Stimulated activated CD4-positive, alpha-beta T cell treated with anti-CD3 and anti-CD28 coated beads, Interleukin-15, amount 100 ng/mL, for 48 hours (primary cell): ENCODE measurements around the gene NONO.
A peak's percentile ranks its signal among the peaks of the same experiment; 100 is the strongest.
"Not testable (repeated sequence)": the region's sequence is repeated elsewhere in the genome, so short reads cannot be mapped to it uniquely, and the experiment has no call there.

ENCODE experiments used
- DNase-seq, 2 donors: peaks; one replicate each; pipeline ENCODE4 v3.0.0-alpha.2; 2020; ENCODE audit warnings: low read depth in 2 of 2

NONO gene

GRCh38 chrX:71283403-71284143 is at the start of gene NONO:
NONO (plus strand) TSS chrX:71283635; CDS start chrX:71290638, 7,003 bp downstream.
- peak; percentile 81 to 83 for DNase-seq

GRCh38 chrX:71235482-71235881 is 48.0 kb upstream of the NONO start:
- DNase-seq = no peak

- no peak for DNase-seq
Observed at GRCh38 chrX:71236836-71237235, 46.6 kb upstream of the NONO start.

- DNase-seq = no peak
Observed at GRCh38 chrX:71239781-71240180, 43.7 kb upstream of the NONO start.

GRCh38 chrX:71241301-71241700 is 42.1 kb upstream of the NONO start:
- DNase-seq = no peak

- no peak for DNase-seq
Observed at GRCh38 chrX:71244359-71245128, 38.9 kb upstream of the NONO start.

GRCh38 chrX:71245159-71245558 is 38.3 kb upstream of the NONO start:
- no peak for DNase-seq

- DNase-seq = no peak
Observed at GRCh38 chrX:71250841-71251240, 32.6 kb upstream of the NONO start.

GRCh38 chrX:71251466-71251973 is 31.9 kb upstream of the NONO start:
- peak in 1 of 2 donors; percentile 7 for DNase-seq

- no peak for DNase-seq
Observed at GRCh38 chrX:71252221-71252620, 31.2 kb upstream of the NONO start.

GRCh38 chrX:71253253-71254091 is 30.0 kb upstream of the NONO start:
- DNase-seq = peak; percentile 6 to 28

GRCh38 chrX:71254092-71254963 is 29.1 kb upstream of the NONO start, which contains the start of gene ZMYM3:
ZMYM3 (minus strand) TSS chrX:71254140; CDS start chrX:71253255, 885 bp downstream.
- peak; percentile 52 to 68 for DNase-seq

GRCh38 chrX:71256051-71256450 is 27.4 kb upstream of the NONO start:
- DNase-seq = no peak

- DNase-seq = no peak
Observed at GRCh38 chrX:71256856-71257255, 26.6 kb upstream of the NONO start.

- not testable (repeated sequence) for DNase-seq
Observed at GRCh38 chrX:71268624-71269023, 14.8 kb upstream of the NONO start.

- no peak for DNase-seq
Observed at GRCh38 chrX:71269801-71270395, 13.5 kb upstream of the NONO start.

- DNase-seq = not testable (repeated sequence)
Observed at GRCh38 chrX:71272313-71272712, 11.1 kb upstream of the NONO start.

GRCh38 chrX:71281300-71281699 is 2.1 kb upstream of the NONO start:
- DNase-seq = not testable (repeated sequence)

- DNase-seq = peak; percentile 52 to 66
Observed at GRCh38 chrX:71282514-71283402, 677 bp upstream of the NONO start.
